ENCODE results near the gene SNX32.

Gene SNX32

GRCh38 chr11:65797711-65798110 is 36.1 kb upstream of the SNX32 start:
- DNase-seq = no peak

GRCh38 chr11:65798882-65799281 is 34.9 kb upstream of the SNX32 start:
- DNase-seq = no peak

DNA sequence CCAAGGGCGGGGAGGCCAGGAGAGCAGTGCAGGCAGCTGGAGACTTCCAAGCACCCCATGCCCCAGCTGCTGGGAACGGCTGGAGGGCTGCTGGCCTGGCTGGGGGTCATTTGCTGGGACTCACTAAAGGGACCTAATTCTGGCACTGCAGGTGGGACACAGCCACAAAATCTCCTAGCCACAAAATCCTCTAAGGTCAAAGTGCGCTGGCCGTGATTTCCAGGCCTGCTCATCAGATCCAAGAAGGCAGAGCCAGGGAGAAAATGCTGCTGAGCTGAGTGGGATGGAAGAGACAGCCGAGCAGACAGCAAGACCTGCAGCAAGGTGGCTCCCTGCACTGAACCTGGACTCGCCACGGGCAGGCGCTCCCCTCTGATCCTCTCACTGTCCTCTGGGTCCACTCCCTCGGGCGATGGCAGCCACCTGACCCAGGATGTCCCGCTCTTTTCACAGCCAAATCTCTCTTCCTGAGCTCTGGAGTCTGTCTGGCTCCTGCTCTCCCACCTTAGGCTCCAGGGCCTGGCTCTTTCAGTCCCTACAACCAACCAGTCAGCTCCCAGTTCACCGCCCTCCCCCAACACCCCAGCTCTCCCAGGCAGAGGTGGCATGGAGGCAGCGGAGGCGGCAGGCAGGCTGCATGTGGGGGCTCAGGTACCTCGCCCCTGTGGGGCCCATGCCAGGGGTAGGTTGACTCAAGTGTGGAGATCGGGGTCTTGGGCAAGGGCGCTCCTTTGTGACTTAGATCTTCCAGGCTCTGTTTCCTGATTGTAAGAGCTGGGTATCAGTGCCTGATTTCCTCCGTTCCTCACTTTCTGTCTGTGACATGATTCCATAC is 32.4 kb upstream of the SNX32 start:
- DNase-seq = no peak

DNA sequence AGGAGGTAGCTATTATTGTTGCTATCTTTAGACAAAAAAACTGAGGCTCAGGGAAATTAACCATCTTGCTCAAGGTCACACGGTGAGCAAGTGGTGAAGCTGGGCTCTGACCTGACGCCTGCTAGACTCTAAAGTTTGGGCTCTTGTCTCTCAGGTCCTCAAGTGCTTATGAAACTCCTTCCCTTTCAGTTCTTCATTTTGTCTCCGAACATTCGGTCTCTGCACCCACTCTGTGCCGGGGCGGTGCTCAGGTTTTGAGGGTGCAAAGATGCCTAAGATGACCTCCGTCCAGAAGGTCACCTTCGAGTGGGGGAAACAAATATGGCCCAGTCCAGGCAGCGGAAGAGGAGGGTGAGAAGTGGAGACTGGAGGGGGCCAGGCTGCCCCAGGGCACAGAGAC is 30.9 kb upstream of the SNX32 start:
- DNase-seq = no peak

GRCh38 chr11:65803797-65804492 is 29.8 kb upstream of the SNX32 start:
- DNase-seq = no peak

GRCh38 chr11:65806979-65807378 is 26.8 kb upstream of the SNX32 start:
- DNase-seq = no peak

DNA sequence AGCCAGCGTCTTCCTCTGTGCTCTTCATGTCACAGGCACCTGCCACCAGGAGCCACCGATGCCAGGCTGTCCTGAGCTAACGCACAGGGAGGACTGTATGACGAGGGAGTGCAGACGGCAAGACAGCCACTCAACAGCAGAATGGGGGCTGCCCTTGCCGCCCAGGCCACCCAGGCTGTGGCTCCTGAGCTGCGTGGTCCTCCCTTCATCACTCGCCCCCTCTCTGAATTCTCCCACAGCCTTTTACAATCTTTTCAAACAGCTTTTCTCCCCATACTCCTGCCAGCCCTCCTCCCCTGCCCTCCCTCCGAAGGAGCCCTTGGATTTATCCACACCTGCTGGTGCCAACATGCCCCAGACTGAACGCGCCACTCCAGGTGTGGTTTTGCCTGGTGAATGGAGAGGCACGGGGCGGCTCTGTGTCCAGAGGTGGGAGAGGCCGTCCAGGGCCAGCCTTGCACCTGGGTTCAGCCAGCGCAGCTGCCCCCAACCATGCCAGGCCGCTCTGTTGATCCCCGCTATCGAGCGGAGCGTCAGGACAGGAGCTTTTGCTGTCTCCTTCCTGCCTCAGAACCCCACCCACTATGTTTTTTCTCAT is 24.9 kb upstream of the SNX32 start:
- DNase-seq = no peak

GRCh38 chr11:65809496-65809895 is 24.3 kb upstream of the SNX32 start:
- no peak for DNase-seq

- DNase-seq = no peak
Observed at GRCh38 chr11:65810046-65810868, 23.5 kb upstream of the SNX32 start.

- DNase-seq = peak; percentile 67 to 82 (median 68)
Observed at GRCh38 chr11:65811764-65812475, 21.8 kb upstream of the SNX32 start.

DNA sequence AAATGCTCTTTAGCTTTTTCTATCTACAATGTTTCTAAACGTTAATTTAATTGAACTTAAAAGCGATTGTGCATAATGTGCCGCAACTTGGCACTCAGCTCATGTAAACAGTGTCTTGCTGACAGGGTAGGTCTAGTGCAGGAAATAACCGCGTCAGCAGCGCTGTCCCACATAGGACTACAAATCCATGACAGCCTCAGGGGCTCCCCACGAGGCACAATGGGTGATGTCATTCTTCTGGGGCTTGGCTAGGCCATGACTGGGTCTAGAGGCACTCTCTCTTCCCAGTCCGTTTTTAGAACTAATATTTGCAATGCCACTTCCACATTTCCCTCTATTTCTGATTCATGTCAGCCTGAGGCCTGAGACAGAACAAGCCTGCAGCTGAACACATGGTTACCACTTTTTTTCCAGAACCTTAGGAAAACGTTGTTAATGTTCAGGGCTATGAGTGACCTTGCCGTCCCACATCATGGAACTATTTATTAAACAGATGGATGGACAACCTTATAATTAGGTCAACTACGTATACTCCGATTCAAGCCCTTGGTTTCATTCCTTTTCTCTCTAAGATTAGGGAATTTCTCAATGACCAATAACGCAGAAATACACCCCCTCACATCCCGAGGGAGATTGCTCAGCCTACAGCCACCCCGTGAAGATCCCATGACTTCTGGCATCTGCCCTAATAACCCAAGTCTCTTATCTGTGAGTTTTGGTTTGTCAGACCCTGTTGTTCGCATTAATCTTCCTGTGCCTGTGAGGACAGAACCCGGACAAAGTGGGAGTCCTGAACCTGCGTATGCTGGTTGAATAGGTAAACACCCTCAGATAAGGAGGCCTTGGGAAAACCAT is 19.4 kb upstream of the SNX32 start:
- peak; percentile 96 to 99 (median 97) for DNase-seq

DNA sequence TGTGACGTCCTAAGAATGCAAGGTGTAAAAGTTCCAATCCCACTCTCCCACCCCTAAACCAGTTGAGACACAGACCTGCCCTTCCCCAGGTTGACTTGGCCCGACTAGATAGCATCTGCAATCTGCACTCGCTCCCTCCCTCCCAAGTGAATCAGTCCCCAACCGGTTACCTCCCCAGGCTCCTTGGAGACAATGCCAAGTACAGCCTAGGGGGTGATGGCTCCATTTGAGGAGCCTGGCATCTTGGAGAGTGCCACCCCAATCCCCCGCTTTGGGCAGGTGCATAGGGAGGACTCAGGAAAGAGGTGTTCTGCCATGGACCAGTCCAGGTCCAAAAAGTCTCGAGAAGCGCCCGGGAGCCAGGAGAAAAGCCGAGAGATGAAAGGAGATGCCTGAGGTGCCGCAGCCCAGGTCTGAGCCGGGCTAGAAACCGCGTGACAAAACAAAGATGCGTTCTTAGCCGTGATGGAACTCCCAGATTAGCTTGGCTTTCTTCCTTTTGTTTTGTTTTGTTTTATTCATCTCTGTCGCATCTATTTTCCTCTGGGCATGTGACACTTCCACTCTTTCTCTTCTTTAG is 18.7 kb upstream of the SNX32 start:
- no peak for DNase-seq

DNA sequence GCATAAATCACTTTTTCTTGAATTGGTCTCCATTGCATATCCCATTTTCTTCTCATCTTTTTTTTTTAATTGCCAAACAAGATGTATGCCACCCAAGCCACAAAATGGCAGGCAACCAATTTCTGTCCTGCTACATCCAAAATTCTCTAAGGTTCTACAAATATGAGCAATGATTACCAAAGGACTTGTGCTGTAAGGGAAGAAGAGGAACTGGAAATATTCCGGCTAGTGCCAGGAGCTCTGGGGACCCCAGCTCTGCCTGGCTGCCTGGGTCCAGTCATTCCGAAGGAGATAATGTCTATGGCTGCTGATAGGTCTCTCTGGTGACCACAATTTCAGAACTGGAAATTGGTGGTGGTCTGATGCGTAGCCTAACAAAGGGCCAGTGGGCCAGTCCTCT is 17.1 kb upstream of the SNX32 start:
- peak; percentile 67 to 75 (median 67) for DNase-seq

- peak in 2 of 3 donors; percentile 20 to 28 for DNase-seq
Observed at GRCh38 chr11:65817312-65817834, 16.4 kb upstream of the SNX32 start.

DNA sequence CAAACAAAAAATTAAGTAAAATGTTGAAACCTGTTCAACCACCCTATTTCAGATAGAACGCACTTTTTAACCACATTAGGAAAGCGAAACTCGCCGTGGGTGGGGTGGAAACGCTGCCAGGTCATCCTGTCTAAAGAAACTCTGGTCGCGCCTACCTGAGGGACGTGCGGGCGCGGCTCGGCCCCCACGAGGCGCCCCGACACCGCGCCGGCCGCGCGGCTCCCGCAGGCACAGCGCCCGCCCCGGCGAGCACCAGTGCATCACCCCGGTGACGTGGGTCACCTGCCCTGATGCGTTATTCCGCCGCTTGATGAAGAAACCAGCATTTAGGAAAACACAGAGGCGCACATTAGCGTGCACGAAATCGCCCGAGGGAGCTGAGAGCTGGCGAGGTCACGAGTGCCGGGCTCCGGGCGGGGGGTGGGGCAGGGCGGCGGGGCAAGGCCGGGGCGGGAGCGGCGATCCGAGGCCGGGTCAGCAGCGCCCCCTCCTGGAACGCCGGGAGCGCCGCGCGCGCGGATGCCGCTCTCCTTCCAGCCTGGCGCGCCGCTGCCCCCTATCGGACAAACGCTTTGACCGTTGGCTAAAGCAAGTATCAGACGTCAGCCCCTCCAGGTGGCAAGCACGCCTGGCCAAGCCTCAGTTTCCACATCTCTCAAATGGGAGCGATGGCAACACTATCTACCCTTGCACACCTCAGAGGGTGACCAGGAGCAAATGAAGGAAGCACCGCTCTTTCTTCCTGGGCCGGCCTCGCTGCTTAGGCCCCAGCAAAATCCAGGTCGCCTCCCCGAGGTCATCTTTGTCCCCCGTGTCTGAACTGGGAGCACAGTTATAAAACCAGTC is 15.7 kb upstream of the SNX32 start:
- DNase-seq = peak; percentile 93 to 98 (median 97)

DNA sequence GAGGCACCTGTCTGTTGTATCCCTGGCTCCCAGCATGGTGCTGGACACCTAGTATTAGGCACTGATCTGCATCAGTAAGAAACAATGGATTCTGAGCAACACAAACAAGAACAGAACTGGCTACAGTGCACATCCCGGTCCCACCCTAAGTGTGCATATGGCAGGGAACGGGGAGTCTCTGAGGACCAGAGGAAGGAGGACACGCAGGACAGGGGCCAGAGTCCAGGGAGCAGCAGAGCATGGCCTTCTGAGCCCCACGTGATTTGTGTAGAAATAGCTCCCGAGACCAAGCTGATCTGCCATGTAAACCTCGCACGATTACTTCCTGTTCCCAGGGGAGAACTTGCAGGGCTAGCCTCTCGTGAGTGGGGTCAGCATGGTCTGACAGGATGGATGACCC is 12.7 kb upstream of the SNX32 start:
- peak; percentile 31 to 43 (median 34) for DNase-seq

DNA sequence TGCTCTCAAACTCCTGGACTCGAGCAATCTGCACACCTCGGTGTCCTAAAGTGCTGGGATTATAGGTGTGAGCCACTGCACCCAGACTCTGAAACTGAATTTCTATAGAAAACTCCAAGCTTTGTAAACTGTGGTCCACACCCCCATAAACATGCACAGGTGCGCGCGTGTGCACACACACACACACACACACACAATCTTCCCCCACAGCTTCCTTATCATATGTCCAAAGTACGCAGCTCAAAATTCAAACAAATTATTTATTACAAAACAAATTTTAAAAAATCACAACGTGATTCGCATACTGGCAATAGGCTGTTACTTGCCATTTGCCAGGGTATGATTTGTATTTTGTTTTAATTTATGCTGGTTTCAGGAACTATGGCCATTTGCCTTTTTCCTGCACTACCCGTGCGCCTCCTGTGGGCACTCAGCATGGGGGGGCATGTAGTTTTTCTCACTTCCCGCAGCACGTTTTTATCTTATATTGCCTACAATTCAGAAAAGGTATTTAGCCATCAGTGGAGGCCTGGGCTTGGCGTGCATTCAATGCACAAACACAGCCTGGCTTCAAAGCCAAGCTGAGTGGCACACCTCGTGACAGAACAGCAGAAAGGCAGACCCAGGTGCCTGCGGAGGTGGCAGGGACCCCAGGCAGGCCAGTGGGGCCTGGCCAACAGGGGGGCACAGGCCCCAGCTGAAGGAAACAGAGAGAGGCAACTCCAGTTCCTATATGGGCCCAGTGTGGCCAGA is 10.8 kb upstream of the SNX32 start:
- DNase-seq = no peak

DNA sequence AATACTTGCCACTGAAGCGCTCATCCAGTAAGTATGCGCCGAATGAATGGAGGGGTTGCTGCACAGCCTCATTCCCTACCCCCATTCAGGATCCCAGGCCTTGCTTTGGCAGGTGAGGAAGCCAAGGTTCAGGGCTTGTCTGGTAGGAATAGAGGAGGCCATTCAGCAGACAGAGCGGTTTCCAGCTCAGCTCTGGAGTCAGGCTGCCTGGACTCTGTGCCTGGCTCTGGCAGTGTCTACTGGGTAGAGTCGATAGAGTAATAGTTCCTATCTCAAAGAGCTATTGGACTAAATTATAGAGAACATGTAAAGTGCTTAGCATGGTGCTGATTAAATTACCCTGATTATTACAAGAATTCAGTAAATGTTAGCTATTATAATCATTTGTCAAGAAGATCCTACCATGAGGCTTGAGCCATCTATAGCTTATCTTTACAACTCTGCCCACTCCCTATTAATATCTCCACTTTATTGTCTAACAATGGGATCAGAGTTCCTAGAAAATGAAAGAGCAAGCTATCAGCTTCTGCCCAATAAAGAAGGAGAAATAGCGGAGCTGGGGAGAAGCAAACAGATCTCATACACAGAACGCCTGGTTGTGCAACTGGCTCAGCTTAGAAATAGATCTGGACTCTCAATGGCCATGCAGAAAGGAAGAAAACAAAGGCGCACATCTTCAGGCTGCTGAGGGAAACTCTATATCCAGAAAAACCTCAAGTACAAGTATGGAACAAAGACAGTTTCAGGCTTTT is 6.6 kb upstream of the SNX32 start:
- DNase-seq = no peak

All from suppressor macrophage treated with lipopolysaccharide for 1 hour (primary cell).